ENCODE results near the gene TEFM.
"Not testable (repeated sequence)": the region's sequence is repeated elsewhere in the genome, so short reads cannot be mapped to it uniquely, and the experiment has no call there.

Gene TEFM

GRCh38 chr17:30921544-30922196 is 15.6 kb upstream of the TEFM start, which contains the start of gene ADAP2:
Gene ADAP2, plus strand, starts transcription at chr17:30921945. Its CDS starts 70 bp downstream, at chr17:30922015.
- Histone ChIP-seq H3K4me1 (ENCODE audit: control insufficient read depth in 5 of 5, insufficient read depth in 5 of 5, low read length in 5 of 5) (peaks cover 0 to 41% (median 20%) of the 10 kb centered on the region in 5 donors), H3K4me3 (ENCODE audit: low read depth in 1 of 5, low read length in 5 of 5) (peak within 1 kb of the TSS; percentile 55 to 67 (median 62)), H3K27me3 (ENCODE audit: control insufficient read depth in 5 of 5, insufficient read depth in 4 of 5, low read length in 5 of 5) (peaks cover 5 to 23% (median 10%) of the 10 kb centered on the region in 5 donors), H3K9me3 (ENCODE audit: control insufficient read depth in 5 of 5, low read length in 5 of 5) (no peaks in the 10 kb centered on the region), H3K9ac (ENCODE audit: low read length in 5 of 5) (peak within 1 kb of the TSS in 4 of 5 donors; percentile 30 to 64 (median 50)), H3K27ac (ENCODE audit: low read depth, low read length) (no peak within 1 kb of the TSS), H3K36me3 (ENCODE audit: control insufficient read depth in 5 of 5, insufficient read depth in 5 of 5, low read length in 5 of 5) (peaks cover 0 to 7% (median 0%) of the 10 kb centered on the region in 5 donors)

DNA sequence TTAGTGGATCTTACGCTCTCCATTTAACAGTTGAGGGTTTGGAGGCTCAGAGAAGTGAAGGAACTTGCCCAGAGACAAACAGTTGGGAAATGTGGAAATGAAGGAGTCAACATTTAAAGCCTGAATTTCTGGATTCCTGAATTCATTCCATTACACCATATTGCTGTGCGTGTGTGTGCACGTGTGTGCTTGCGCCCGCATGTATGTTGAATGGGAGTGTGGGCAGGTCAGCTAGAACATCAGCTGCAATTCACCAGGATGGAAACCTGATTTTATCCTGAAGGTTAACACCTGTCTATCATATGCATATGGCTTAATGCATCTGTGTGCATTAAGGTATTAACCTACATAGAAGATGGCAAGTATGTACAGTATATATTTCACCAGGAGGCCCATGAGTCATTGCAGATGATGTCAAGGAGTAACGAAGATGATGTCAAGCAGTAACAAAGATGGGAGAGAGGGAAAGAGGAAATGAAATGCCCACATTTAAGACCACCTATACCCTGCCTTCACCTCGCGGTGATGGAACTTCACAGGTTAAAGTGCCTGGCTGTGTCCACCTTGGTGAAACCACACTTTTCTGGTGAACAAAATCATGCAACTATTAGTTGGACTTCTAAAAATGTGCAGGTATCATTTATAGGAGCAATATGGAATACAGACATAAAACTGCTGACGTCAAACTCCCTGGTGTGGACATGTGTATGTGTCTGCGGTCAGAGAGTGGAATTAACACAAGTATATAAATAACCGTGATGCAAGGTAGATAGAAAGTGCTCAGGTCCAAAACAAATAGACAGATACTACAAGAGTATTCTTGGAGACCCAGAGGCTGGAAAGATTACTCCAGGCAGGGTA is 14.9 kb upstream of the TEFM start:
- peaks cover 5 to 20% (median 6%) of the 10 kb centered on the region in 5 donors for H3K27me3 ChIP-seq (ENCODE audit: control insufficient read depth in 5 of 5, insufficient read depth in 4 of 5, low read length in 5 of 5)
- no peak overlapping the region for H3K9ac ChIP-seq (ENCODE audit: low read length in 5 of 5)
- peaks cover 0 to 34% (median 20%) of the 10 kb centered on the region in 5 donors for H3K4me1 ChIP-seq (ENCODE audit: control insufficient read depth in 5 of 5, insufficient read depth in 5 of 5, low read length in 5 of 5)
- peaks cover 0 to under 1% (median 0%) of the 10 kb centered on the region in 5 donors for H3K36me3 ChIP-seq (ENCODE audit: control insufficient read depth in 5 of 5, insufficient read depth in 5 of 5, low read length in 5 of 5)
- no peaks in the 10 kb centered on the region for H3K9me3 ChIP-seq (ENCODE audit: control insufficient read depth in 5 of 5, low read length in 5 of 5)
- H3K4me3 ChIP-seq (ENCODE audit: low read depth in 1 of 5, low read length in 5 of 5), result peak overlapping the region in 4 of 5 donors; percentile 55 to 67 (median 60)
- no peak overlapping the region for H3K27ac ChIP-seq (ENCODE audit: low read depth, low read length)

- Histone ChIP-seq H3K9me3 (ENCODE audit: control insufficient read depth in 5 of 5, low read length in 5 of 5) (no peaks in the 10 kb centered on the region), H3K36me3 (ENCODE audit: control insufficient read depth in 5 of 5, insufficient read depth in 5 of 5, low read length in 5 of 5) (no peaks in the 10 kb centered on the region), H3K4me3 (ENCODE audit: low read depth in 1 of 5, low read length in 5 of 5) (no peak overlapping the region), H3K27me3 (ENCODE audit: control insufficient read depth in 5 of 5, insufficient read depth in 4 of 5, low read length in 5 of 5) (peaks cover 5 to 20% (median 6%) of the 10 kb centered on the region in 5 donors), H3K4me1 (ENCODE audit: control insufficient read depth in 5 of 5, insufficient read depth in 5 of 5, low read length in 5 of 5) (peaks cover 0 to 33% (median 20%) of the 10 kb centered on the region in 5 donors), H3K27ac (ENCODE audit: low read depth, low read length) (no peak overlapping the region), H3K9ac (ENCODE audit: low read length in 5 of 5) (no peak overlapping the region)
Observed at GRCh38 chr17:30920282-30920681, 14.2 kb upstream of the TEFM start.

- no peak overlapping the region for H3K27ac ChIP-seq (ENCODE audit: low read depth, low read length)
- H3K4me3 ChIP-seq (ENCODE audit: low read depth in 1 of 5, low read length in 5 of 5), result no peak overlapping the region
- H3K27me3 ChIP-seq (ENCODE audit: control insufficient read depth in 5 of 5, insufficient read depth in 4 of 5, low read length in 5 of 5), result peaks cover 0 to 7% (median 0%) of the 10 kb centered on the region in 5 donors
- H3K4me1 ChIP-seq (ENCODE audit: control insufficient read depth in 5 of 5, insufficient read depth in 5 of 5, low read length in 5 of 5), result peaks cover 0 to 17% (median 9%) of the 10 kb centered on the region in 5 donors
- H3K36me3 ChIP-seq (ENCODE audit: control insufficient read depth in 5 of 5, insufficient read depth in 5 of 5, low read length in 5 of 5), result no peaks in the 10 kb centered on the region
- H3K9me3 ChIP-seq (ENCODE audit: control insufficient read depth in 5 of 5, low read length in 5 of 5), result no peaks in the 10 kb centered on the region
- H3K9ac ChIP-seq (ENCODE audit: low read length in 5 of 5), result no peak overlapping the region
Observed at GRCh38 chr17:30917050-30917449, 11.0 kb upstream of the TEFM start.

DNA sequence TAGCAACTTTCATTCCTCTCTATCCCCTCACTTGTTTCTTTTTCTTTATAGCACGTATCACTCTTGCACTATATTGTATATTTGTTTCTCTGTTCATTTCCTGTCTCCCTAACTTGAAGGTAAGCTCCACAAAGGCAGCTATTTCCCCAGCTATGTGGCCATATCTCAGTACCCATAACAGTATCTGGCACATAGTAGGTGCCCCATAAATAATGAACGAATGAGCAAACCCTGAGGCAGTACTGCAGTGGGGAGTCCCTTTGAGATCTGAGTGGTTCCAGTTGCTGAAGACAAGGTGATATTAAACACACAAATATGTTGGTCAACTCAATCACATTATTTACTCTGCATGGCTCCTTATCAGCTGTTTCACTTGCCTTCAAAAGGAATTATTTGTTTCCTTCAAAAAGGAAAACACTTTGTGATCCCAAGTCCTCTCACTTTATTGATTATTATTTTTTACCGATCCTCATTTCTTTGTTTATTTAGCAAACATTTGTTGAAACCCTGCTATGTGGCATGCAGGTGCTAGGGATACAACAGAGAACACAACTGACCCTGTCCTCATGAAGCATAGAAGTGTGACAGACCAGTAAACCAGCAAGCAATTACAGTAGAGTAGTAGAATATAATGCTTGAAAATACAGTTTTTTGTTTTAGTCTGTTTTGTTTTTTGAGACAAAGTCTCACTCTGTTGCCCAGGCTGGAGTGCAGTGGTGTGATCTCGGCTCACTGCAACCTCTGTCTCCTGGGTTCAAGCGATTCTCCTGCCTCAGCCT is 10.0 kb upstream of the TEFM start:
- peaks cover 0 to 4% (median 0%) of the 10 kb centered on the region in 5 donors for H3K27me3 ChIP-seq (ENCODE audit: control insufficient read depth in 5 of 5, insufficient read depth in 4 of 5, low read length in 5 of 5)
- H3K27ac ChIP-seq (ENCODE audit: low read depth, low read length), result no peak overlapping the region
- H3K4me1 ChIP-seq (ENCODE audit: control insufficient read depth in 5 of 5, insufficient read depth in 5 of 5, low read length in 5 of 5), result peaks cover 0 to 7% (median under 1%) of the 10 kb centered on the region in 5 donors
- H3K36me3 ChIP-seq (ENCODE audit: control insufficient read depth in 5 of 5, insufficient read depth in 5 of 5, low read length in 5 of 5), result no peaks in the 10 kb centered on the region
- H3K9me3 ChIP-seq (ENCODE audit: control insufficient read depth in 5 of 5, low read length in 5 of 5), result no peaks in the 10 kb centered on the region
- H3K9ac ChIP-seq (ENCODE audit: low read length in 5 of 5), result no peak overlapping the region
- no peak overlapping the region for H3K4me3 ChIP-seq (ENCODE audit: low read depth in 1 of 5, low read length in 5 of 5)

DNA sequence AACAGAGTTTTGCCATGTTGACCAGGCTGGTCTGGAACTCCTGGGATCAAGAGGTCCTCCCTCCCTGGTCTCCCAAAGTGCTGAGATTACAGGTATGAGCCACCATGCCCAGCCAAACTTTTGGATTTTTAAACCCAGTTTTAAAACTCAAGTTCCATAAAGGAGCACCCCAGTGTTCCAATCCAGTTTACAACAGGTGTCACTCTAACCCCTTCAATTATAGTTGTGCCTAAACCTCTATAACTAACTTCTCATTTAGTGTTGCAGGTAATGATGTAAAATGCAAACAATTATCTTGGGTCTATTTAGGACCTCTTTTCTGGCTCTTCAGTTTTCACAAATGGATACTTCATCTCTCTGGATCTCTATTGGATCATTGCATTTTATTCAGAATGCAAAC is 7.9 kb upstream of the TEFM start:
- Histone ChIP-seq H3K9me3 (ENCODE audit: control insufficient read depth in 5 of 5, low read length in 5 of 5) (no peaks in the 10 kb centered on the region), H3K9ac (ENCODE audit: low read length in 5 of 5) (no peak overlapping the region), H3K27me3 (ENCODE audit: control insufficient read depth in 5 of 5, insufficient read depth in 4 of 5, low read length in 5 of 5) (no peaks in the 10 kb centered on the region), H3K4me1 (ENCODE audit: control insufficient read depth in 5 of 5, insufficient read depth in 5 of 5, low read length in 5 of 5) (no peaks in the 10 kb centered on the region), H3K36me3 (ENCODE audit: control insufficient read depth in 5 of 5, insufficient read depth in 5 of 5, low read length in 5 of 5) (no peaks in the 10 kb centered on the region), H3K4me3 (ENCODE audit: low read depth in 1 of 5, low read length in 5 of 5) (no peak overlapping the region), H3K27ac (ENCODE audit: low read depth, low read length) (no peak overlapping the region)

DNA sequence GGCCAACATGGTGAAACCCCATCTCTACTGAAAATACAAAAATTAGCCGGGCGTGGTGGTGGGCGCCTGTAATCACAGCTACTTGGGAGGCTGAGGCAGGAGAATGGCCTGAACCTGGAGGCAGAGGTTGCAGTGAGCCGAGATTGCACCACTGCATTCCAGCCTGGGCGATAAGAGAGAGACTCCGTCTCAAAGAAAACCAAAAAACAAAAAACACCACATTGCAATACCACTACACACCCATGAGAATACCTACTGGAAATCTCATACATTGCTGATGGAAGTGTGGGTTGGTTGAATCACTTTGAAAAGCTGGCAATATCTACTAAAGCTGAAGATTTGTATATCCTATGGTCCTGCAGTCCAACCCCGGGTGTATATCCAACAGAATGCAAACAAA is 4.1 kb upstream of the TEFM start:
- not testable (repeated sequence) for H3K9me3 ChIP-seq (ENCODE audit: control insufficient read depth in 5 of 5, low read length in 5 of 5); H3K27ac ChIP-seq (ENCODE audit: low read depth, low read length); H3K27me3 ChIP-seq (ENCODE audit: control insufficient read depth in 5 of 5, insufficient read depth in 4 of 5, low read length in 5 of 5); H3K9ac ChIP-seq (ENCODE audit: low read length in 5 of 5); H3K36me3 ChIP-seq (ENCODE audit: control insufficient read depth in 5 of 5, insufficient read depth in 5 of 5, low read length in 5 of 5); H3K4me3 ChIP-seq (ENCODE audit: low read depth in 1 of 5, low read length in 5 of 5)
- peaks cover 0 to 23% (median 16%) of the 10 kb centered on the region in 5 donors for H3K4me1 ChIP-seq (ENCODE audit: control insufficient read depth in 5 of 5, insufficient read depth in 5 of 5, low read length in 5 of 5)

- H3K9me3 ChIP-seq (ENCODE audit: control insufficient read depth in 5 of 5, low read length in 5 of 5), result no peaks in the 10 kb centered on the region
- no peak overlapping the region for H3K9ac ChIP-seq (ENCODE audit: low read length in 5 of 5)
- no peaks in the 10 kb centered on the region for H3K27me3 ChIP-seq (ENCODE audit: control insufficient read depth in 5 of 5, insufficient read depth in 4 of 5, low read length in 5 of 5)
- peaks cover 0 to 25% (median 19%) of the 10 kb centered on the region in 5 donors for H3K4me1 ChIP-seq (ENCODE audit: control insufficient read depth in 5 of 5, insufficient read depth in 5 of 5, low read length in 5 of 5)
- H3K27ac ChIP-seq (ENCODE audit: low read depth, low read length), result no peak overlapping the region
- H3K36me3 ChIP-seq (ENCODE audit: control insufficient read depth in 5 of 5, insufficient read depth in 5 of 5, low read length in 5 of 5), result peaks cover 0 to 2% (median 0%) of the 10 kb centered on the region in 5 donors
- H3K4me3 ChIP-seq (ENCODE audit: low read depth in 1 of 5, low read length in 5 of 5), result no peak overlapping the region
Observed at GRCh38 chr17:30908717-30909420, 2.8 kb upstream of the TEFM start.

GRCh38 chr17:30905742-30906100 is 317 bp downstream of the TEFM start:
- Histone ChIP-seq H3K36me3 (ENCODE audit: control insufficient read depth in 5 of 5, insufficient read depth in 5 of 5, low read length in 5 of 5) (peaks cover 2 to 19% (median 5%) of the 10 kb centered on the region in 5 donors), H3K4me3 (ENCODE audit: low read depth in 1 of 5, low read length in 5 of 5) (peak overlapping the region; percentile 80 to 98 (median 95)), H3K9ac (ENCODE audit: low read length in 5 of 5) (peak overlapping the region; percentile 85 to 99 (median 99)), H3K4me1 (ENCODE audit: control insufficient read depth in 5 of 5, insufficient read depth in 5 of 5, low read length in 5 of 5) (peaks cover 0 to 25% (median 19%) of the 10 kb centered on the region in 5 donors), H3K9me3 (ENCODE audit: control insufficient read depth in 5 of 5, low read length in 5 of 5) (no peaks in the 10 kb centered on the region), H3K27ac (ENCODE audit: low read depth, low read length) (peak overlapping the region; percentile 84), H3K27me3 (ENCODE audit: control insufficient read depth in 5 of 5, insufficient read depth in 4 of 5, low read length in 5 of 5) (no peaks in the 10 kb centered on the region)
